Measurements from ENCODE around the gene JAZF1. TPM values are rescaled to one million over a fixed set of nuclear protein-coding genes. Genes with fewer than 3 reads are reported as not detected.
"Not testable (repeated sequence)": the region's sequence is repeated elsewhere in the genome, so short reads cannot be mapped to it uniquely, and the experiment has no call there.

JAZF1 gene
- total RNA-seq, 2 experiments from 2014 or later, result 2.1 to 2.8 TPM

- not testable (repeated sequence) for H3K27me3 Mint-ChIP-seq; H3K4me3 Mint-ChIP-seq; H3K27ac Mint-ChIP-seq; ATAC-seq; H3K9me3 Mint-ChIP-seq (ENCODE audit: low read depth); H3K36me3 Mint-ChIP-seq; DNase-seq; H3K4me1 Mint-ChIP-seq
- CTCF ChIA-PET, result interaction anchor here (1.7 kb wide), 1 partner anchor 11 kb away, joined by 4 read pairs; no protein-coding TSS in a partner anchor
Observed at GRCh38 chr7:27856703-27857485, 323.7 kb downstream of the JAZF1 start.

- Mint-ChIP-seq H3K9me3 (ENCODE audit: low read depth) (peaks cover 3% of the 10 kb centered on the region), H3K27ac (no peak overlapping the region), H3K36me3 (peaks cover 3% of the 10 kb centered on the region), H3K4me3 (no peak overlapping the region), H3K4me1 (peaks cover 5% of the 10 kb centered on the region), H3K27me3 (no peaks in the 10 kb centered on the region)
- DNase-seq (no peak), ATAC-seq (no peak)
- CTCF ChIA-PET, result interaction anchor here (2.0 kb wide), 1 partner anchor 10 kb away, joined by 7 read pairs; no protein-coding TSS in a partner anchor
Observed at GRCh38 chr7:27850531-27850930, 330.1 kb downstream of the JAZF1 start.

- Mint-ChIP-seq H3K4me3 (no peak overlapping the region), H3K9me3 (ENCODE audit: low read depth) (no peaks in the 10 kb centered on the region), H3K27ac (no peak overlapping the region), H3K4me1 (peaks cover 5% of the 10 kb centered on the region), H3K36me3 (no peaks in the 10 kb centered on the region), H3K27me3 (no peaks in the 10 kb centered on the region)
- CTCF ChIA-PET, result interaction anchor here (1.6 kb wide), 1 partner anchor 12 kb away, joined by 4 read pairs; no protein-coding TSS in a partner anchor
- DNase-seq (no peak), ATAC-seq (peak; percentile 39)
Observed at GRCh38 chr7:27846388-27846787, 334.2 kb downstream of the JAZF1 start.

GRCh38 chr7:27843584-27844305 lies 336.9 kb downstream of the JAZF1 start:
- H3K4me3 Mint-ChIP-seq, result no peak overlapping the region
- CTCF ChIA-PET, result interaction anchor here (0.9 to 1.1 kb wide), 2 partner anchors 18 to 253 kb away, joined by 4 read pairs; no protein-coding TSS in a partner anchor
- no peak overlapping the region for H3K27ac Mint-ChIP-seq
- H3K4me1 Mint-ChIP-seq, result peaks cover 12% of the 10 kb centered on the region
- no peaks in the 10 kb centered on the region for H3K36me3 Mint-ChIP-seq
- DNase-seq, result no peak
- no peak for ATAC-seq
- H3K9me3 Mint-ChIP-seq (ENCODE audit: low read depth), result no peaks in the 10 kb centered on the region
- no peaks in the 10 kb centered on the region for H3K27me3 Mint-ChIP-seq

GRCh38 chr7:27842851-27843250 lies 337.7 kb downstream of the JAZF1 start:
- Mint-ChIP-seq H3K9me3 (ENCODE audit: low read depth) (no peaks in the 10 kb centered on the region), H3K27me3 (no peaks in the 10 kb centered on the region), H3K4me3 (no peak overlapping the region), H3K4me1 (peaks cover 12% of the 10 kb centered on the region), H3K36me3 (no peaks in the 10 kb centered on the region), H3K27ac (no peak overlapping the region)
- CTCF ChIA-PET, result interaction anchor here (1.1 kb wide), 1 partner anchor 19 kb away, joined by 4 read pairs; no protein-coding TSS in a partner anchor
- ATAC-seq (no peak), DNase-seq (no peak)

GRCh38 chr7:27842094-27842692 lies 338.4 kb downstream of the JAZF1 start:
- Mint-ChIP-seq H3K36me3 (no peaks in the 10 kb centered on the region), H3K27me3 (no peaks in the 10 kb centered on the region), H3K9me3 (ENCODE audit: low read depth) (no peaks in the 10 kb centered on the region), H3K27ac (no peak overlapping the region), H3K4me3 (no peak overlapping the region), H3K4me1 (peaks cover 12% of the 10 kb centered on the region)
- CTCF ChIA-PET, result interaction anchor here (1.1 kb wide), 1 partner anchor 19 kb away, joined by 4 read pairs; no protein-coding TSS in a partner anchor
- DNase-seq, result no peak
- ATAC-seq, result no peak

- Mint-ChIP-seq H3K27me3 (no peaks in the 10 kb centered on the region), H3K36me3 (no peaks in the 10 kb centered on the region), H3K9me3 (ENCODE audit: low read depth) (no peaks in the 10 kb centered on the region), H3K4me3 (no peak overlapping the region), H3K27ac (no peak overlapping the region), H3K4me1 (peaks cover 7% of the 10 kb centered on the region)
- DNase-seq, result no peak
- no peak for ATAC-seq
- CTCF ChIA-PET, result interaction anchor here (1.7 to 2.0 kb wide), 2 partner anchors 9 to 178 kb away, joined by 4 to 7 read pairs; no protein-coding TSS in a partner anchor
Observed at GRCh38 chr7:27840760-27841364, 339.7 kb downstream of the JAZF1 start.

- ATAC-seq, result no peak
- Mint-ChIP-seq H3K36me3 (no peaks in the 10 kb centered on the region), H3K4me3 (no peak overlapping the region), H3K4me1 (peaks cover 7% of the 10 kb centered on the region), H3K27ac (no peak overlapping the region), H3K27me3 (no peaks in the 10 kb centered on the region), H3K9me3 (ENCODE audit: low read depth) (no peaks in the 10 kb centered on the region)
- CTCF ChIA-PET, result interaction anchor here (0.7 to 2.0 kb wide), 4 partner anchors 9 to 899 kb away, joined by 3 to 7 read pairs (median 4); no protein-coding TSS in a partner anchor
- DNase-seq, result no peak
Observed at GRCh38 chr7:27840313-27840712, 340.3 kb downstream of the JAZF1 start.

- DNase-seq (no peak), ATAC-seq (no peak)
- Mint-ChIP-seq H3K36me3 (no peaks in the 10 kb centered on the region), H3K4me1 (peaks cover 7% of the 10 kb centered on the region), H3K9me3 (ENCODE audit: low read depth) (no peaks in the 10 kb centered on the region), H3K27me3 (no peaks in the 10 kb centered on the region), H3K4me3 (no peak overlapping the region), H3K27ac (no peak overlapping the region)
- CTCF ChIA-PET, result interaction anchor here (0.6 to 2.0 kb wide), 3 partner anchors 10 to 401 kb away, joined by 4 to 7 read pairs (median 4); no protein-coding TSS in a partner anchor
Observed at GRCh38 chr7:27839099-27839498, 341.5 kb downstream of the JAZF1 start.

- CTCF ChIA-PET, result no interaction called here
- ATAC-seq (no peak), DNase-seq (no peak)
- Mint-ChIP-seq H3K9me3 (ENCODE audit: low read depth) (no peaks in the 10 kb centered on the region), H3K36me3 (peaks cover 1% of the 10 kb centered on the region), H3K4me1 (peaks cover 7% of the 10 kb centered on the region), H3K27ac (no peak overlapping the region), H3K27me3 (no peaks in the 10 kb centered on the region), H3K4me3 (no peak overlapping the region)
Observed at GRCh38 chr7:27836536-27836935, 344.1 kb downstream of the JAZF1 start.

- peaks cover 1% of the 10 kb centered on the region for H3K36me3 Mint-ChIP-seq
- no peak for DNase-seq
- CTCF ChIA-PET, result interaction anchor here (1.1 kb wide), 1 partner anchor 61 kb away, joined by 3 read pairs; no protein-coding TSS in a partner anchor
- H3K9me3 Mint-ChIP-seq (ENCODE audit: low read depth), result no peaks in the 10 kb centered on the region
- H3K27me3 Mint-ChIP-seq, result no peaks in the 10 kb centered on the region
- ATAC-seq, result no peak
- no peak overlapping the region for H3K27ac Mint-ChIP-seq
- no peak overlapping the region for H3K4me3 Mint-ChIP-seq
- peaks cover 4% of the 10 kb centered on the region for H3K4me1 Mint-ChIP-seq
Observed at GRCh38 chr7:27835376-27835775, 345.2 kb downstream of the JAZF1 start.

- no peaks in the 10 kb centered on the region for H3K9me3 Mint-ChIP-seq (ENCODE audit: low read depth)
- H3K4me1 Mint-ChIP-seq, result no peaks in the 10 kb centered on the region
- no peak overlapping the region for H3K4me3 Mint-ChIP-seq
- peaks cover 1% of the 10 kb centered on the region for H3K36me3 Mint-ChIP-seq
- DNase-seq (no peak), ATAC-seq (no peak)
- CTCF ChIA-PET, result no interaction called here
- no peaks in the 10 kb centered on the region for H3K27me3 Mint-ChIP-seq
- H3K27ac Mint-ChIP-seq, result no peak overlapping the region
Observed at GRCh38 chr7:27834179-27834921, 346.2 kb downstream of the JAZF1 start.

All from activated CD8-positive, alpha-beta memory T cell treated with anti-CD3 and anti-CD28 coated beads, Interleukin-2, amount 10 ng/mL, durations not matched to agents 7 days and 5 days (primary cell).